HG02884 (cell line): ENCODE measurements around the gene SLC4A5.
"Not testable (repeated sequence)": the region's sequence is repeated elsewhere in the genome, so short reads cannot be mapped to it uniquely, and the experiment has no call there.

ENCODE experiments used
- ATAC-seq: cut with Tn5 transposase; IDR thresholded peaks from one replicate; pipeline ENCODE4 v1.9.1; 2021; ENCODE audit warnings: mild to moderate bottlenecking, moderate library complexity; ENCODE audit not compliant: unreplicated experiment

Gene SLC4A5

GRCh38 chr2:74366036-74366435 lies 22.8 kb upstream of the SLC4A5 start:
- ATAC-seq = no peak

- no peak for ATAC-seq
These were observed 21.6 kb upstream of the SLC4A5 start for GRCh38 chr2:74364533-74365505.

- no peak for ATAC-seq
These were observed 18.1 kb upstream of the SLC4A5 start for GRCh38 chr2:74361327-74361726.

GRCh38 chr2:74357627-74358026 lies 14.4 kb upstream of the SLC4A5 start:
- ATAC-seq = no peak

- no peak for ATAC-seq
These were observed 6.7 kb upstream of the SLC4A5 start for GRCh38 chr2:74349889-74350288.

GRCh38 chr2:74347742-74348141 lies 4.5 kb upstream of the SLC4A5 start:
- no peak for ATAC-seq

GRCh38 chr2:74347303-74347702 lies 4.1 kb upstream of the SLC4A5 start:
- no peak for ATAC-seq

- no peak for ATAC-seq
These were observed 2.2 kb upstream of the SLC4A5 start for GRCh38 chr2:74345272-74345943.

GRCh38 chr2:74336227-74336626 lies 7.0 kb downstream of the SLC4A5 start:
- not testable (repeated sequence) for ATAC-seq

- ATAC-seq = no peak
These were observed 8.3 kb downstream of the SLC4A5 start for GRCh38 chr2:74334931-74335333.

- ATAC-seq = no peak
These were observed 9.2 kb downstream of the SLC4A5 start for GRCh38 chr2:74333896-74334586.

- no peak for ATAC-seq
These were observed 10.0 kb downstream of the SLC4A5 start for GRCh38 chr2:74333175-74333574.

GRCh38 chr2:74332550-74333174 lies 10.6 kb downstream of the SLC4A5 start:
- ATAC-seq = no peak

GRCh38 chr2:74328573-74328972 lies 14.6 kb downstream of the SLC4A5 start:
- no peak for ATAC-seq

- ATAC-seq = no peak
These were observed 15.1 kb downstream of the SLC4A5 start for GRCh38 chr2:74328074-74328473.

- ATAC-seq = no peak
These were observed 15.6 kb downstream of the SLC4A5 start for GRCh38 chr2:74327627-74328026.

GRCh38 chr2:74327199-74327598 lies 16.0 kb downstream of the SLC4A5 start:
- ATAC-seq = no peak

- ATAC-seq = no peak
These were observed 17.4 kb downstream of the SLC4A5 start for GRCh38 chr2:74325815-74326214.

GRCh38 chr2:74321737-74322136 lies 21.5 kb downstream of the SLC4A5 start:
- ATAC-seq = no peak

GRCh38 chr2:74317701-74318100 lies 25.5 kb downstream of the SLC4A5 start:
- no peak for ATAC-seq
